HCT116 (cell line): ENCODE data around the gene MAP2K3. TPM values are rescaled to one million over a fixed set of nuclear protein-coding genes. Genes with fewer than 3 reads are reported as not detected.
"Not testable (repeated sequence)": the region's sequence is repeated elsewhere in the genome, so short reads cannot be mapped to it uniquely, and the experiment has no call there.

Experiments
- ATAC-seq: fragments of 200-7000 bp; cut with Tn5 transposase; 2 replicates; pipeline ENCODE4 v1.9.1; 2020; ENCODE audit warnings: mild to moderate bottlenecking, moderate library complexity
- BruUV-seq: library from RNA; stranded (reverse); fragments of 400-500 nt; replicated peaks from 2 replicates; lab custom pipeline; 2021; lab: Mats Ljungman, UMichigan
- CTCF ChIA-PET: fragments of 300-600 bp; sonication (Branson Sonifier 250); formaldehyde crosslinking; loops from one replicate; lab custom pipeline; 2021; ENCODE audit warnings: antibody characterized with exemption; lab: Charles Lee
- POLR2A ChIA-PET: fragments of 300-600, 350-600 bp; sonication (Branson Sonifier 250); formaldehyde crosslinking; loops from one replicate; lab custom pipeline; 2021; ENCODE audit warnings: antibody characterized with exemption; lab: Charles Lee
- RAD21 ChIA-PET, 2 experiments: fragments of 300-600 bp; sonication (Branson Sonifier 250); formaldehyde crosslinking; loops; one replicate each; lab custom pipeline; 2023; ENCODE audit warnings: low total read pairs in 2 of 2; ENCODE audit not compliant: uncharacterized antibody in 2 of 2, unreplicated experiment in 2 of 2, low non-redundant PET in 1 of 2; lab: Charles Lee
- DNase-seq: peaks from one replicate; pipeline ENCODE4 v3.0.0-alpha.2; 2010; ENCODE audit warnings: low read depth, low spot score
- H2AFZ ChIP-seq: fragments of 200-600 bp; shearing (Covaris generic), sonication (generic); 2 replicates; pipeline ENCODE4 v1.6.1; 2017; ENCODE audit warnings: low read depth, mixed run types, mixed read lengths, antibody characterized with exemption, low read length; ENCODE audit not compliant: poor library complexity, severe bottlenecking
- H3K27ac ChIP-seq: 2 replicates; pipeline ENCODE4 v1.5.1; 2012; ENCODE audit warnings: low read depth, low read length
- H3K27me3 ChIP-seq: fragments of 200-600 bp; sonication (generic); 2 replicates; pipeline ENCODE4 v1.6.1; 2016; ENCODE audit warnings: mixed run types, low read length, mixed read lengths; ENCODE audit not compliant: insufficient read depth
- H3K36me3 ChIP-seq, 2 experiments: fragments of 200-500 bp in 1 of 2; fragments of 200-600 bp in 1 of 2; sonication (Bioruptor generic) in 1 of 2; sonication (generic) in 1 of 2; 2 replicates each; pipeline versions ENCODE4 v1.5.1 to v1.6.1; 2014 to 2016; ENCODE audit warnings: low read length in 2 of 2, inconsistent platforms in 1 of 2, mixed read lengths in 1 of 2, mixed run types in 1 of 2; ENCODE audit not compliant: insufficient read depth in 2 of 2, control insufficient read depth in 1 of 2
- H3K4me1 ChIP-seq, 2 experiments: fragments of 200-600 bp in 1 of 2; sonication (generic) in 1 of 2; 2 replicates each; pipeline versions ENCODE4 v1.5.1 to v1.6.1; 2012 to 2017; ENCODE audit warnings: low read length in 2 of 2, inconsistent platforms in 1 of 2, mild to moderate bottlenecking in 1 of 2, mixed read lengths in 1 of 2, mixed run types in 1 of 2, moderate library complexity in 1 of 2; ENCODE audit not compliant: insufficient read depth in 2 of 2, control insufficient read depth in 1 of 2
- H3K4me2 ChIP-seq: fragments of 200-600 bp; sonication (generic); 2 replicates; pipeline ENCODE4 v1.6.1; 2017; ENCODE audit warnings: mixed run types, low read length, mixed read lengths
- H3K4me3 ChIP-seq, 2 experiments: fragments of 200-600 bp in 1 of 2; sonication (generic) in 1 of 2; replicated peaks in 1 of 2; 2 replicates each; pipeline ENCODE4 v1.5.1; 2011 to 2016; ENCODE audit warnings: low read length in 2 of 2, control low read depth in 1 of 2, low read depth in 1 of 2, mild to moderate bottlenecking in 1 of 2, mixed read lengths in 1 of 2, mixed run types in 1 of 2
- H3K79me2 ChIP-seq: fragments of 200-600 bp; sonication (generic); 2 replicates; pipeline ENCODE4 v1.6.1; 2017; ENCODE audit warnings: mild to moderate bottlenecking, mixed run types, low read length, moderate library complexity, mixed read lengths; ENCODE audit not compliant: insufficient read depth
- H3K9ac ChIP-seq: fragments of 200-600 bp; sonication (generic); 2 replicates; pipeline ENCODE4 v1.6.1; 2016; ENCODE audit warnings: low read length, mixed read lengths
- H3K9me2 ChIP-seq: fragments of 200-600 bp; sonication (generic), shearing (Covaris generic); 2 replicates; pipeline ENCODE4 v1.6.1; 2017; ENCODE audit warnings: mixed run types, mild to moderate bottlenecking, moderate library complexity; ENCODE audit not compliant: insufficient read depth
- H3K9me3 ChIP-seq, 2 experiments: fragments of 200-500 bp in 1 of 2; fragments of 200-600 bp in 1 of 2; sonication (Bioruptor generic) in 1 of 2; sonication (generic) in 1 of 2; 2 replicates each; pipeline ENCODE4 v1.6.1; 2014 to 2017; ENCODE audit warnings: low read length in 2 of 2, mixed read lengths in 2 of 2, inconsistent platforms in 1 of 2, low read depth in 1 of 2, mild to moderate bottlenecking in 1 of 2, mixed run types in 1 of 2, moderate library complexity in 1 of 2; ENCODE audit not compliant: control insufficient read depth in 1 of 2, insufficient read depth in 1 of 2
- H4K20me1 ChIP-seq: fragments of 200-600 bp; sonication (generic), shearing (Covaris generic); 2 replicates; pipeline ENCODE4 v1.6.1; 2017; ENCODE audit warnings: mixed run types, mild to moderate bottlenecking, moderate library complexity; ENCODE audit not compliant: insufficient read depth
- intact Hi-C: fragments of 100-400 bp; cut with micrococcal nuclease; formaldehyde crosslinking; loops from 2 replicates; pipeline ENCODE4 v1.10.0; 2022
- total RNA-seq: library from RNA; stranded (reverse); gene quantifications from one replicate; pipeline ENCODE4 v1.2.1, GENCODE V29; 2021; ENCODE audit not compliant: unreplicated experiment

The MAP2K3 gene
- total RNA-seq, 1 experiment from 2014 or later = 96.7 TPM

DNA sequence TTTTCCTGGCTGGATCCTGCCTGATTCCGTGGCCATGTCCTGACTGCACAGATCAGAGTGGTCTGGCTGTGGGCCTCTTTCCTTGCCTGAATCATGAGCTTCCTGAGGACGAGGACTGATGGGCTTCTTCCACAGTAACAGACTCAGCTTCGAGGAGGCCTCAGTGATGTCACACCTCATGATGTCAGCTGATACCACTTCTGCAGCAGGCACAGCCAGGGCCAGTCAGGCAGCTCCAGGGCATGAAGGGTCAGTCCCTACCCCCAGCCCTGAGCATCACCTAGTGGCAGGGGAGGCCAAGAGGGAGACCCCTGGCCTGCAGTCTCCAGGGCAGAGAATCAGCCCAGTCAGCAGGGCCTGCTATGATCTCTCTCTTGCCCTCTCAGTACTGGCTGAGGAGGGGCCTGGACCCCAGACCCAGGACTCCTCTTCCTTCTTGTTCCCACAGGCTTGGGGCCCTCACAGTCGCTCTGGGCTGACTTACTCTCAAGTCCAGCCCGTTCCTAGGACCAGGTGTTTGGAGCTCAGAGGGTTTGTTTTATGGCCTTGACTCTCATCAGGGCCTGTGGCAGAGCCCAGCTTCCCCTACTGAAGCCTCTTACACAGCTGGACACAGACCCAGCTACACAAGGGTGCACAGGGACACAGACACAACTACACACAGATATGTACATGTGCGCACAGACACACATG, 65.0 kb downstream of the MAP2K3 start:
- DNase-seq, H4K20me1 ChIP-seq, H3K9ac ChIP-seq, BruUV-seq, H3K4me3 ChIP-seq, H3K79me2 ChIP-seq, RAD21 ChIA-PET, H3K4me1 ChIP-seq, H3K9me2 ChIP-seq, H3K9me3 ChIP-seq, intact Hi-C loops, ATAC-seq, H2AFZ ChIP-seq, H3K36me3 ChIP-seq, H3K27ac ChIP-seq, H3K4me2 ChIP-seq, H3K27me3 ChIP-seq, CTCF ChIA-PET, POLR2A ChIA-PET: not testable (repeated sequence)

DNA sequence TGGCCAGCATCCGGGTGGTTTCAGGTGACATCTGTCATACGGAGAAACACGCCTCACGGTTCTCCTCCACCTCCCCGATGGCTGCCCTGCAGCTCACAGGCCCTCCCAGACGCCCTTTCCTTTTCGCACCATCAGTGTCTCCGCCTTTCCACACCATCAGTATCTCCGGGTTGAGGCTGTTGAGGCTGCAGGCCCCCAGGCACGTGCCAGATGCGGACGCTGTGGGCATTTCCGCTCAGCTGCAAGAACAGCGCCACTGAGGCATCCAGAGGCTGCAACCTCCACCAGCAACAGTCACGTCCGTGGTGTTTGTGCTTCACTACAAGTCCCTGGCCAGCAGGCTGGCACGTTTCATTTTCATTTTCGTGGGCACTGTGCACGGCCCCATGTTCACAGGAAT, 66.0 kb downstream of the MAP2K3 start:
- H3K9me2 ChIP-seq, BruUV-seq, H3K27me3 ChIP-seq, H3K9me3 ChIP-seq, intact Hi-C loops, H3K4me2 ChIP-seq, H3K27ac ChIP-seq, H3K36me3 ChIP-seq, POLR2A ChIA-PET, ATAC-seq, H2AFZ ChIP-seq, H3K4me3 ChIP-seq, H3K4me1 ChIP-seq, DNase-seq, H3K9ac ChIP-seq, RAD21 ChIA-PET, H3K79me2 ChIP-seq, H4K20me1 ChIP-seq, CTCF ChIA-PET: not testable (repeated sequence)
